GM21786 (cell line): ENCODE results near the gene BCL2L14.

ENCODE experiments used
- ATAC-seq: cut with Tn5 transposase; IDR thresholded peaks from one replicate; pipeline ENCODE4 v1.9.1; 2021; ENCODE audit not compliant: unreplicated experiment

Gene BCL2L14

DNA sequence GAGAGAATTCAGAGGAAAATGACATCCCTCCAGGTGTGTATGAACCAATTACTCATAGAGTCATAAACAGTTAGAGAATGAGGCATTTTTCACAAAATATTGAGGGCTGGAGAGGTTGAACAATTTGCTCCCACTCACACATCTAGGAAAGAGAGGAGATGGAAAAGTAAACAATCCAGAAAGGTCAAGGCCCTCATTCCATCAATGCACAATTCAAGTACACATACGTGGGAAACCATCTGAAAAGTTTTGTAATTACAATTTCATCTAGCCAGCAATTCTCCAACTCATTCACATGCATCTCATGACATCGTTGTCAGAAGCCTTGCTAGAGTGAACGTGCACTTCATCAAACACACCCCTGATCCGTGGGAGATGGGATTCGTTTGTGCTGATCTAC, 15.7 kb upstream of the BCL2L14 start:
- no peak for ATAC-seq

DNA sequence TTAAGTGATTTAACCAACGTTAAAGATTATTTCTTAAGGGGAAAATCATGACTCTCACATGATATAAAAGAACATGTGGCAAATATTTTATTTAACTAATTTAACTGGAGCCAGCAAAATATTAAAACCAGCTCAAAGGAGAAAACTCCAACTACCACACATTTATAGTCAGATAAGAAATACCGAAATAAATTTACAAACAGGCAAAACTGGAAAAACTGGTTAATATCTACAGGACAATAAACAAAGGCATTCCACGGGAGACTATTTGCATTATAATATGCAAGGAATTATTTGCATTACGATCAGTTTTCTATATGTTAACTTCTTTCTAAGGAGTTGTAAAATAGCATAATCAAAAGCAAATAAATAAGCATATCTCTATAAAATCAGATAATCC, 13.8 kb upstream of the BCL2L14 start:
- ATAC-seq, result no peak

DNA sequence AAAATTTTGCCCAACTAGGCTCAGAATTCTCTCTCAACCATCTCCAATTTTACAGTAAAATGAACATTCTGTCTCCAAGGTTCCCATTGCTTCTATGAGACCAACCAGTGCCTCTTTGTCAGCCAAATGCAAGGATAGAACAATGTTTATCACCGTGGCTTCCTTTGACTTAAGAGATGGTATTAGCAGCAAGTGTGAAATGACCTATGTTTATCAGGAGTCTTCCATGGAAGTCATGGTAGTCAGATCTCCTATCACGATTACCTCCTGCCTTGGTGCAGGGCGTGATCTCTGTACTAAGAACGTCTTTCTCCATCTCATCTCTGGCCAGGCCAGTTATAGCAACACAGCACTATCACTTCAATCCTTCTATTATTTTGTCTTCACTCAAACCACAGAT, 6.1 kb upstream of the BCL2L14 start:
- no peak for ATAC-seq

DNA sequence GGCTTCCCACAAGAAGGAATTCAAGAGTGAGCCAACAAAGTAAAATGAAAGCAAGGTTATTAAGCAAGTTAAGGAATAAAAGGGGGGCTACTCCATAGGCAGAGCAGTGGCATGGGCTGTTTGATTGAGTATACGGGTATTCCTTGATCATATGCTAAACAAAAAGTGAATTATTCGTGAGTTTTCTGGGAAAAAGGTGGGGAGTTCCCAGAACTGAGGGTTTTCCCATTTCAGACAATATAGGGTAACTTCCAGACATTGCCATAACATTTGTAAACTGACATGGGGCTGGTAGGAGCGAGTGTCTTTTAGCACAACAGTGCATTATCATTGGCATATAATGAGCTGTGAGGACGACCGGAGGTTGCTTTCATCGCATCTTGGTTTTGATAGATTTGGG, 2.0 kb upstream of the BCL2L14 start:
- ATAC-seq, result no peak

DNA sequence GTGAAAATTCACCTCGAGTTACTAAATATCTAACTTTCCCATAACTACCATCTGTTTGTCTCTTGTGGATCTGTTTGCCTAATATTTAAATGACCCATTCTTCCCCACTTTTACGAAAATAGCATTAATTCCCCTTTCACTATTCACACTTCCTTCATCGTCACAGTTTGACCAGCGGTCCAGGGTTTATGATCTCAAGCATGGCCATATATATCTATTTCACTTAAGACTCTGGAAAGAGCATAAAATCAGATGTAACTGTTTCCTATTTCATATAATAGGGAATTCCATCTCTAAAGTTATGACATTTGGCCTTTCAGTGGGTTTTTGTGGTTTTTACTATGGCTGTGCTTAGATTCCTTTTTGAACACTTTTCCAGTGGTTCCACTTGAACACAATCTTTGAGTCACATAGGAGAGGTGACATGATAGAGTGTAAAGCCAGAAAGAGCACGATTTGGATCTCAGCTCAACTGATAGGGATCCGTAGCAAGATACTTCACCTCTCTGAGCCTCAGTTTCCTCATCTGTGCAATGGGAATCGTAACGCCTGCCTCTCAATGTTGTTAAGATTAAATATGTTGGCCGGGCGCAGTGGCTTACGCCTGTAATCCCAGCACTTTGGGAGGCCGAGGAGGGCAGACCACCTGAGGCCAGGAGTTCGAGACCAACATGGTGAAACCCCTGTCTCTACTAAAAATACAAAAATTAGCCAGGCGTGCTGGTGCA, 754 bp upstream of the BCL2L14 start:
- ATAC-seq, result no peak

DNA sequence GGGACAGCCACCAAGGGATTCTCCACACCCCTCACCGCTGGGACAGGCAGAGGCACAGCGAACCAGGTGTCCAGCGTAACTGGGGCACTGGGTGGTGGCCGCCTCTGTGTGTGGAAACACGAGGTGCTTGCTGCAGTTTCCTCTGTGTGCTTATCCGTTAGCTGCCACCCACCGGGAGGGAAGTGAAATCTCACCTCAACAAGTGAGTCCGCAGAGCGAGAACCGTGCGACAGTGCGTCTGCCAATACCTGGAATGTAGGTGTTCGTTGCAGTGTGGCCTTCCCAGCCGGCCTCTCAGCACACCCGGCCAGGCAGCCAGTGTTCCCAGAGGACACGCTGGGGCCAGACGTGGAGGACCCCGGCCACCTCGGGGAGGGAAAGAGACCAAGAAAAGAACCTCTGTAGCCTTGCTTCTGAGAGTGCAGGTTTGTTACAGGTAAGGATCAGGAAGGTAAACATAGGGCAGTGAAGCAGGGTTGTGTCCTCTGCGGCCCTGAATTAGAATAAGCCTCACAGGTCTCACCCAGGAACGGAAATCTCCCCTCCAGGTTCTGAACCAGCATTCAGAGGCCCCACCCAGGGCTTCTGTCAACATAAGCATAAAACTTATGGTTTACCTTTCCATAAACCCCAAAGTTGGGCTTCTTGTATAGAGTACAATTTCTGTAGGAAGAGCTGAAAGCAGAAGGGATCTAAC, 1.5 kb downstream of the BCL2L14 start:
- no peak for ATAC-seq

DNA sequence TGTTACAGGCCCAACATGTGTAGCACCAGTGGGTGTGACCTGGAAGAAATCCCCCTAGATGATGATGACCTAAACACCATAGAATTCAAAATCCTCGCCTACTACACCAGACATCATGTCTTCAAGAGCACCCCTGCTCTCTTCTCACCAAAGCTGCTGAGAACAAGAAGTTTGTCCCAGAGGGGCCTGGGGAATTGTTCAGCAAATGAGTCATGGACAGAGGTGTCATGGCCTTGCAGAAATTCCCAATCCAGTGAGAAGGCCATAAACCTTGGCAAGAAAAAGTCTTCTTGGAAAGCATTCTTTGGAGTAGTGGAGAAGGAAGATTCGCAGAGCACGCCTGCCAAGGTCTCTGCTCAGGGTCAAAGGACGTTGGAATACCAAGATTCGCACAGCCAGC, 8.6 kb downstream of the BCL2L14 start:
- ATAC-seq, result no peak

DNA sequence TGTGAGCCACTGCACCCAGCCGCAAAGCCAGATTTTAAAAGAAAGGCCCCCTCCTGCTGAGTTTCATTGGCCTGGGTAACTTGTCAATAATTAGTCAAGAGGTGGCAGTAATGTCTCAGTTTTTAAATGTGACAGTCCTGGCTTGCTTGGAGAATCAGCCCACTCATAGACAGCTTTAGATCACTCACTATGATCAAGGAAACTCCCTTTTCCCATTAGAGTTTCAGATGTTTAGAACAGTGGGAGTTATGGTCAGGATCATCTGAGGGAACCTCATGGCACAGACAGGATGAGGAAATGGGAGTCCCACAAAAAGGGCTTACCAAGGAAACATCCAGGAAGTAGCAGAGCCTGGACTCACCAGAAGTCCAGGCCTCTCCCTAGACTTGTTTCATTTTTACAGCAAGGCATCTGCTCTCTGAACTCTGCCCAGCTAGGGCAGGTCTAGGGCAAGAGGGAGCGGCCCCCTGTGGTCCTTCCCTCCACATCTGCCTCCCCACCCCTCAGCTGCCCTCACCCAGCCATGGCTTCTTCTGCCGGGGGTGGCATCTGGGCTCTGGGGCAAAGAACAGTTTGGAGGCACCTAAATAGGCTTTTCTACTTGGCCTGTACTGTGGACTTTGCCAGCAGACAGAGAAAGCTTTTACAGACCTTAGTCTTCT, 11.2 kb downstream of the BCL2L14 start:
- peak; percentile 65 for ATAC-seq

DNA sequence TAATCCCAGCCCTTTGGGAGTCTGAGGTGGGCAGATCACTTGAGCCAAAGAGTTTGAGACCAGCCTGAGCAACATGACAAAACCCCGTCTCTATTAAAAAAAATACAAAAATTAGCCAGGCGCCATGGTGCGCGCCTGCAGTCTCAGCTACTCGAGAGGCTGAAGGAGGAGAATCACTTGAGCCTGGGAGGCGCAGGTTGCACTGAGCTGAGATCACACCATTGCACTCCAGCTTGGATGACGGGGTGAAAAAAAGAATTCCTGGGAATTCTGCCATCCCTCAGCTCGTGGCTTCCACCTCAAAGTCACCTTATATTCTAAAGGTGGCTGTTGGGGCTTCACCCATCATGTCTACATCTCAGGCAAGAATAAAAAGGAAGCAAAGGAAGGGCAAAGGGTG, 12.9 kb downstream of the BCL2L14 start:
- no peak for ATAC-seq

DNA sequence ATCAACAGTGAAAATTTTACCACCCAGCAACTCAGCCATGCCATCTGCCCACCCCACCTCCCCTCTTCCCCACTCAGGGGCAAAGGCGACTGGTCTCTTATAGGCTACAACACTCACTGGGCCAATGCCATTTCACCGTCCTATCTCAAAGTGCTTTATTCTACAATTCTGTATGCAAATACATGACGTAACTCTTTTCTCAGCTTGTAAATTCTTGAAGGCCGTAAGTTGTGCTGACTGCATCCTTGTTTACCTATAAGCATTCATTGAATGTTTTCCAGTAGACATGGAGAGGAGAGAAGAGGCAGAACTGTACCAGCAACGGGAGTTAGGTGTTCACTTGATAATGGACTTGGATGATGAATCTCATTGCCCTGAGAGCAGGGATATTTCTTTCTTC, 15.6 kb downstream of the BCL2L14 start:
- ATAC-seq, result no peak

DNA sequence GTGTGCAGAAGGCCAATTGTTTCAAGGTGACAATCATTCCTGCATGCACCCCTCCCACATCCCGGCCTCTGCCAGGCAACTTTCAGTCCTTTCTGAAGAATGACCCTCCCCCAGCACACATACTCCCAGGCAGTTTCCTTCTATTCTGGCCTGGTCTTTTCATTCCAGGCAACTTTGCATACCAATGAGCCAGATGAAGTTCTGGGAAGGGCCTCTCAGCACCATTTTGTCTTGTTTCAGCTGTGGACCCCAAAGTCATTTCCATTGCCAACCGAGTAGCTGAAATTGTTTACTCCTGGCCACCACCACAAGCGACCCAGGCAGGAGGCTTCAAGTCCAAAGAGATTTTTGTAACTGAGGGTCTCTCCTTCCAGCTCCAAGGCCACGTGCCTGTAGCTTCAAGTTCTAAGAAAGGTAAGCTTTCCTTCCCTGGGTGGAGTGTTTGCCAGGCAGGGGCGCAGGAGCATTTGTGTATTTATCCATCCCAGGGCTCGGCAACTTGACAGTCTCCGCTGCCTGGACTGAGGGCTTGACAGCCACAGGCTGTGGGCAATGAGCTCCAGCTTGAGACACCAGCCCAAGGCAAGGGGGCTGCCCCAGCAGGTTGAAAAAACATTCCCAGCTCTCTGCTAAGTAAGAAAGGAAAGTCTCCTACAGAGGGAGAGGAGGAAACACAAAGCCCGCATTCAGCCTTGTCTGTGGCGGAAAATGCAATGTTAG, 16.4 kb downstream of the BCL2L14 start:
- ATAC-seq, result no peak

DNA sequence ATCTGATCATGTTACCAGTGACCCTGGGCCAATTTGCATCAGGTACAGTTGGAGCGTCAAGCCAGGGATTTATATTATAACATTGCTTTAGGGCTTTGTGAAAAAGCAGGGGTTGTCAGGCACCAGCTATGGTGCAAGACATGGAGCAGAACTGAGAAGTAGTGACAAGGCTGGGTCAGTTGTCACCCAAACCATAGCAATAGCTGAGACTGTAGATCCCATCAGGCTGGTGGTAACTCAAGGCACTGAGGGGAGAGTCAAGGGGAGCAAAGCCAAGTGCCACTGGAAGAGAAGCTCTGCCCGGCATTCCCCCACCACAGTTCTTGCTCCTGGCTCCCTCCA, 16.9 kb downstream of the BCL2L14 start:
- ATAC-seq, result no peak

DNA sequence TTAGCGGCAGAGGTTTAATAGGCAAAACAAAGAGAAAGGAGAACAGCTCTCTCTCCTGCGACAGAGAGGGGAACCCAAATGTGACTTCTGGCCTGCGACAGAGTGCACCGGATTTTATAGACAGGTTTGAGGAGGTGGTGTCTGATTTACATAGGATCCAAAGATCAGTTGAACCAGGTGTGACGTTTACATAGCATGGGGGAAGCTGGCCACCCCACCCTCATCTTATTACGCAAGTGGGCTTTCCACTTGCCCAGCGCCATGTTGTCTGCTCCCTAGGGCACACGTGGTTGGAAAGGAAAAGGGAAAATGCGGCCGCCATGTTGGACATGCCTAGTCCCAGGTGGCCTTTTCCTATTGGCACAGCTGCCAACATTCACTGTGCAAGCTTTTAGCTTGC, 17.4 kb downstream of the BCL2L14 start:
- no peak for ATAC-seq

DNA sequence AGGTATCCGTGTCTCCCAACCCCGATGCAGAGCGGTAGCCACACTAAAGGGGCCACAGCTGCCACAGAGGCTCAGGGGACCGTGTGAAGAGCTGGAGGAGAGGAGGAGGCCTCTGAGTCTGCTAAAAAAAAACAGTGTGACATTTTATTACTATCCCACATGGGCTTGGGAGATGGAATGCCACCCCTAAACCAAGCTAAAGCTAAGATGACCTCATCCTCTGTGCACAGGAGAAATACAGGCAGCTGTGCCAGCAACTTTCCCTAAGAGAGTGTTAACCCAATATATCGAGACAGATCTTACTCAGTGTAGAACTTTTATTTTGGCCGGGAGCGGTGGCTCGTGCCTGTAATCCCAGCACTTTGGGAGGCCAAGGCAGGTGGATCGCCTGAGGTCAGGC, 18.0 kb downstream of the BCL2L14 start:
- no peak for ATAC-seq

DNA sequence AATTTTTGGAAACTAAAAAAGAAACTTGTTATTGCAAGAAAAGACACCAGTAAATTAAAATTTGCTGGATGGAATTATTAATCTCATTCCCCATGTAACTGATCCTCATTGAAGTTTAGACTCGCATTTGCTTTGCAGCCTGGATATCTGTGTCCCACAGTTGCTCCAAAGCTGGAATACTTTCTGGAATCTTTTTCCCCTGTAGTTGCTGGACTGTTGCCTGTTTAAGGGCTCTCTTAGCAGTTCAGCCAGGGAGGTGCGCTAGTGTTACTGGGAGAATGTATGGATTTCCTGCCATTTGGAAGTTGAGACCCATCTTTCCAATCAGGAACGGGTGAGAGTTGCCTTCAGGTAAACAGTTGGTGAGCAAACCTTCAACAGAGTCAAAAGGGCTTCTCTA, 20.3 kb downstream of the BCL2L14 start:
- ATAC-seq, result no peak

DNA sequence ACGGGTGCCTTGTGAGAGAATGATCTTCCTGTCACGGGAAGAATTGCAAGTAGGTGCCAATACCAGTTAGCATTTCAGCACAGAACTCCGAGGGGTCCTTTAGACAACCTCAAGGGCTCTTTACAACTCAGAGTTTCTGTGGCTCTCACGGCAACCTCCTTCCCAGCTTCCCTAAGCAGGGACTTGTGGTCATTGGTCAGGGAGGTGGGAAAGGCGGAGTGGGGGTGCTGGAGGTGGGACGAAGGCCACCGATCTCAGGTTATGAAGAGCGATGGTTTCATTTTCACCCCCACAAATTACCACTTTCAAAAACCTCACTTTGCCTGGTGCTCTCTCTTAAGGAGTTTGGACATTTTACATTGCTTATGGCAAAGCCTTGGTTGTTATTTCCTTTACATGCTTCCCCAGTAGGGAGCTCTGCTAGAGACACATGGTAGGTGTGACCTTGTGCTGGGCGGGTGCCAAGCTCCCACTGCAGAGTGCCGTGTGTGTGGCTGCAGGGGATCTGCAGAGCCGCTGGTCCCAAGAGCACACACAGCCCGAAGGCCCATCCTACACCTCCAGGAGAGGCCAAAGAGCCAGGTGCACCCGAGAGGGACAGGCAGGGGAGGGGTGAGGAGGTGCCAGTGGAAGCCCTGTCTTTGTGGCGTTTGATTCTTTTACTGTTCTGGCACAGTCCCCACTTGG, 21.4 kb downstream of the BCL2L14 start:
- no peak for ATAC-seq

DNA sequence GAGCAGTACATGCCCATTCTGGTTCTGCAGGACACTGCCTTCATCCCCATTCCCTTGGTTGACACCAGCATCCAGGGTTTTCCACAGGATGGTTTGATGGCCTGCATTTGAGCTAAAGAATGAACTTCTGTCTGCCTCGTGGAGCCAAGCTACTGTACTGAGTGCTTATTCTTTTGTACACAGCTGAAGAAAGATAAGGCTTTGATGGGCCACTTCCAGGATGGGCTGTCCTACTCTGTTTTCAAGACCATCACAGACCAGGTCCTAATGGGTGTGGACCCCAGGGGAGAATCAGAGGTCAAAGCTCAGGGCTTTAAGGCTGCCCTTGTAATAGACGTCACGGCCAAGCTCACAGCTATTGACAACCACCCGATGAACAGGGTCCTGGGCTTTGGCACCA, 23.7 kb downstream of the BCL2L14 start:
- ATAC-seq, result no peak

DNA sequence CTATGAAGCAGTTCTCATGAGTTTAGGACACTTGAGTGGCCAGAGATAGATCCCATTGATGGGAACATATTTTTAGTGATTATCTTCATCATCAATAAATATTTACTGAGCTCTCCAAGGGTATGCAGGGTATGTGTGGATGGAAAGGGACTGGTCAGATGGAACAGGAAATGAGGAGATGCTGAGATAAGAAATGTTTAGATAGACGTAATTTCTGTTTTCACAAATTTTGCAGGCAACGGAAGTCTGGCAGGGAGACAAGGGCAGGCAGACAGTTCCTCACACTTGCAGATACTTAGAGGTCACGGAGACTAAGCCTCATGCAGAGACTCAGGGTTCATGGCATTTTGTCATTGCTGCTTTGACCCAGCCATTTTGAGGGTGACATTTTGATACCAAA, 24.3 kb downstream of the BCL2L14 start:
- no peak for ATAC-seq

DNA sequence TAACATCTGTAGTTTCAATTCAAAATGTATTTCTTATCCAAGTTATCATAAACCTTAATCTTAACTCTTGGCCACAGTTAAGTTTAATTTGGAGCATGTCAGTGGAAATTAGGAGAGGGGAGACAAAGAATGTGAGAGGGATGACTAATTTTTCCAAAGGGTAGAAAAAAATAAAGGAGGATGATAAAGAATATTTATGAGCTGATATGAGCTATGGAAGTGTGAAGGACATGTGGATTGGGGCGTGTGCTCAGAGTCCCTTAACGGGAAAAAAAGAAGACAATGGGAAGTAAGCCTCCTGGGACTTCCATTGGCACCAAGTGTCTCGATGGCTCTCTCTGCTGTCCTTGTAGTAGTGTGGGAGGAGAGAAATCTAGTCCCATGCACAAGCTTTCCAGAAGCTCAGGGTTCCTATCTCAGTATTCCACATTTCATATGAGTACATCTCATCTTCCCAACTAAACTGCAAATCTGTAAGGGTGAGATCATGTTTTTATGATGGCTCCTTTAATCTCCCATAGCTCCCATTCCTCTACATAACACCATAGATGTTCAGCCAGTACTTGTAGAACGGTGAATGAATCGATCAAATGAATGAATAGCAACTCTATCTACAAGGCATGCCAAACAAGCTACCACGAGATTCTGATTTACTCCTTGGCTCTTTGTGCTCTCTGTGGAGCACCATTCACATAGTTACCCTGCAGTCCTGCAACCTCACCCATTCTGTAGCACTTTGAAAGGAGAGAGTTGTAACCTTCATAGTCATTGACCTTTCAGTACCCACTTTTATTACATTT, 27.4 kb downstream of the BCL2L14 start:
- no peak for ATAC-seq

DNA sequence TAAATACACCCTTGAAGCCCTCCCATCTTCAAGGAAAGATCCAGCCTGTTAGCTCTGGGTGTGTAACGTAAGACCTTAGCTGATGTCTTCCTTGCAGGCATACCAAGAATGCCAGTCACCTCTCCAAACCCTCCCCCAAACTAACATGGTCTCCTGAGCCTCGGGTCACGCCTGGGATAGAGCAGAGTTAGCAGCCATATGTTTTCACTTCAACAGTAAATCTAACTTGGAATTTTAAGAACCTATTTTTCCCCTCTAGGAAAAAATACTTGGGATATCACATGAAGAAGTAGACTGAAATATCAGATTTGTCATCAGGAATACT, 27.9 kb downstream of the BCL2L14 start:
- ATAC-seq, result no peak

DNA sequence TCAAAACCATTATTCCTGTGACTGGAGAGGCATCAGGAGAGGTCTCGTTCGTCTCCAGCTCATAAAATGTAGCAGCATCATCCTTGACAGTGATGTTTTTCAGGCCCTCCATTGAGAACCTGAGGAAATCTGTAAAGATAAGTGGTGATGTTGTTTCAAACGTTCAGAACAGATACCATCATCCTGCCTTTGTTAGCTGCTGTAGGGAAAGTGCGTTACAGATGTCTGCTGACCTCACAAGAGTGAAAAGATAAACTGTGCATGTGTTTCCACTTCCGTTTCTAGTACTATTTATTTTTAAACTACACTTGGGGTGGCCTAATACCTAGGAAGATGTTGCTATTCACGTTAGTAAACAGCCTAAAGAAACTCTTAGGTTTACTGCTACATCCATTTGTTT, 28.4 kb downstream of the BCL2L14 start:
- no peak for ATAC-seq
